Keratinocyte (primary cell): Measurements from ENCODE around the gene VAV2. TPM values are rescaled to one million over a fixed set of nuclear protein-coding genes. Genes with fewer than 3 reads are reported as not detected.

Experiments used
- DNase-seq: peaks from one replicate; pipeline ENCODE4 v3.0.0-alpha.2; 2011; ENCODE audit warnings: low read depth, missing footprints, low spot score
- FAIRE-seq: peaks from 2 replicates; lab custom pipeline; 2011; peaks lifted over from hg19 to GRCh38; lab: Jason Lieb, UNC
- H2AFZ ChIP-seq: 2 replicates; pipeline ENCODE4 v1.6.0; 2012; ENCODE audit warnings: low read length, control low read depth, inconsistent platforms; ENCODE audit not compliant: control insufficient read depth
- H3K27ac ChIP-seq: 2 replicates; pipeline ENCODE4 v1.5.1; 2011; ENCODE audit warnings: low read length; ENCODE audit not compliant: control insufficient read depth, insufficient read depth
- H3K27me3 ChIP-seq: 3 replicates; pipeline ENCODE4 v1.6.0; 2011; ENCODE audit warnings: low read length; ENCODE audit not compliant: control insufficient read depth, insufficient read depth; ENCODE audit errors: extremely low read depth
- H3K36me3 ChIP-seq, 2 experiments: 2 replicates in 1 of 2; 3 replicates in 1 of 2; pipeline ENCODE4 v1.5.1; 2011; ENCODE audit warnings: low read length in 2 of 2, mild to moderate bottlenecking in 1 of 2; ENCODE audit not compliant: control insufficient read depth in 2 of 2, insufficient read depth in 2 of 2; ENCODE audit errors: extremely low read depth in 1 of 2
- H3K4me1 ChIP-seq: 3 replicates; pipeline ENCODE4 v1.5.1; 2011; ENCODE audit warnings: low read length; ENCODE audit not compliant: control insufficient read depth, insufficient read depth; ENCODE audit errors: extremely low read depth
- H3K4me2 ChIP-seq: 3 replicates; pipeline ENCODE4 v1.6.0; 2011; ENCODE audit warnings: low read depth, low read length; ENCODE audit not compliant: control insufficient read depth, insufficient read depth; ENCODE audit errors: extremely low read depth
- H3K4me3 ChIP-seq, 3 experiments: fragments of 200-600 bp in 1 of 3; sonication (generic) in 1 of 3; 2 replicates in 2 of 3; 3 replicates in 1 of 3; pipeline ENCODE4 v1.5.1; 2011 to 2016; ENCODE audit warnings: low read length in 3 of 3, mild to moderate bottlenecking in 3 of 3, control low read depth in 2 of 3, inconsistent platforms in 1 of 3, low read depth in 1 of 3, mixed read lengths in 1 of 3, mixed run types in 1 of 3, moderate library complexity in 1 of 3; ENCODE audit not compliant: control insufficient read depth in 2 of 3, insufficient read depth in 2 of 3; ENCODE audit errors: extremely low read depth in 1 of 3
- H3K79me2 ChIP-seq: 2 replicates; pipeline ENCODE4 v1.6.0; 2012; ENCODE audit warnings: low read length; ENCODE audit not compliant: control insufficient read depth, insufficient read depth
- H3K9ac ChIP-seq: 3 replicates; pipeline ENCODE4 v1.6.0; 2011; ENCODE audit warnings: low read length; ENCODE audit not compliant: control insufficient read depth, insufficient read depth; ENCODE audit errors: extremely low read depth
- H3K9me1 ChIP-seq: 3 replicates; pipeline ENCODE4 v1.6.0; 2011; ENCODE audit warnings: low read length; ENCODE audit not compliant: control insufficient read depth, insufficient read depth; ENCODE audit errors: extremely low read depth
- H3K9me3 ChIP-seq: 2 replicates; pipeline ENCODE4 v1.5.1; 2012; ENCODE audit warnings: low read depth, low read length; ENCODE audit not compliant: control insufficient read depth
- H4K20me1 ChIP-seq: 3 replicates; pipeline ENCODE4 v1.6.0; 2011; ENCODE audit warnings: low read length; ENCODE audit not compliant: control insufficient read depth, insufficient read depth; ENCODE audit errors: extremely low read depth
- EZH2 ChIP-seq: IDR thresholded peaks from one replicate; pipeline ENCODE4 v1.6.1; 2012; ENCODE audit warnings: inconsistent platforms, mild to moderate bottlenecking, low read length, moderate library complexity
- dilution Hi-C: fragments of 300-500 bp; cut with MboI; formaldehyde crosslinking; loops from one replicate; pipeline ENCODE4 v1.7.0; 2020; ENCODE audit warnings: low sequenced_read_pairs; ENCODE audit not compliant: extremely low pct_ligation_motif_present
- polyA plus RNA-seq, 5 experiments: library from polyadenylated mRNA; depleted of rRNA in 3 of 5; stranded (reverse) in 3 of 5; stranded (forward) in 1 of 5; unstranded in 1 of 5; fragments of >200 nt; gene quantifications; 1 replicate in 1 of 5; 2 replicates in 3 of 5; 3 replicates in 1 of 5; pipeline versions ENCODE4 v1.2.1 to v1.2.3, GENCODE V29; 2011 to 2012; ENCODE audit warnings: missing spikeins in 2 of 5, low read depth in 1 of 5, low replicate concordance in 1 of 5
- TF ChIP-seq, protein P1 (sequence below), 3 experiments: IDR thresholded peaks in 1 of 3; conservative IDR thresholded peaks in 1 of 3; optimal IDR thresholded peaks in 1 of 3; 2 replicates in 2 of 3; 3 replicates in 1 of 3; pipeline versions ENCODE3 to v1.5.1; 2011; ENCODE audit warnings: low read length in 3 of 3, mild to moderate bottlenecking in 3 of 3, moderate library complexity in 2 of 3, control low read depth in 1 of 3, inconsistent platforms in 1 of 3; ENCODE audit not compliant: insufficient read depth in 2 of 3; ENCODE audit errors: extremely low read depth in 1 of 3

VAV2 gene
- polyA plus RNA-seq, 1 donor (not counting 4 experiments of a cell fraction or from before 2014, with no cell fraction given): 16.4 TPM

DNA sequence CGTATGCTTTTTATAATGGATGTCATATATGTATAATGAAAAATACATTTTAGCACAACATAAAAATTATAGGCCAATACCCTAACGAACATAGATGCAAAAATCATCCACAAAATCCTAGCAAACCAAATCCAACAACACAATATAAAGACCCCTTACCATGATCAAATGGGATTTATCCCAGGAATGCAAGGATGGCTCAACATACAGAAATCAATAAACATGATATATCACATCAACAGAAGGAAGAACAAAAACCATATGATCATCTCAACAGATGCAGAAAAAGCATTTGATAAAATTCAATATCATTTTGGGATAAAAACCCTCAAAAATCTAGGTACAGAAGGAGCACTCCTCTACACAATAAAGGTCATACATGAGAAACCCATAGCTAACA is 27.7 kb downstream of the VAV2 start:
- TF ChIP-seq, protein P1, sequence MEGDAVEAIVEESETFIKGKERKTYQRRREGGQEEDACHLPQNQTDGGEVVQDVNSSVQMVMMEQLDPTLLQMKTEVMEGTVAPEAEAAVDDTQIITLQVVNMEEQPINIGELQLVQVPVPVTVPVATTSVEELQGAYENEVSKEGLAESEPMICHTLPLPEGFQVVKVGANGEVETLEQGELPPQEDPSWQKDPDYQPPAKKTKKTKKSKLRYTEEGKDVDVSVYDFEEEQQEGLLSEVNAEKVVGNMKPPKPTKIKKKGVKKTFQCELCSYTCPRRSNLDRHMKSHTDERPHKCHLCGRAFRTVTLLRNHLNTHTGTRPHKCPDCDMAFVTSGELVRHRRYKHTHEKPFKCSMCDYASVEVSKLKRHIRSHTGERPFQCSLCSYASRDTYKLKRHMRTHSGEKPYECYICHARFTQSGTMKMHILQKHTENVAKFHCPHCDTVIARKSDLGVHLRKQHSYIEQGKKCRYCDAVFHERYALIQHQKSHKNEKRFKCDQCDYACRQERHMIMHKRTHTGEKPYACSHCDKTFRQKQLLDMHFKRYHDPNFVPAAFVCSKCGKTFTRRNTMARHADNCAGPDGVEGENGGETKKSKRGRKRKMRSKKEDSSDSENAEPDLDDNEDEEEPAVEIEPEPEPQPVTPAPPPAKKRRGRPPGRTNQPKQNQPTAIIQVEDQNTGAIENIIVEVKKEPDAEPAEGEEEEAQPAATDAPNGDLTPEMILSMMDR (optimal IDR thresholded peaks at IDR 0.05 in 1 of 3, IDR thresholded peaks at IDR 0.05 in 1 of 3, conservative IDR thresholded peaks at IDR 0.05 in 1 of 3; ENCODE audit: extremely low read depth in 1 of 3, insufficient read depth in 2 of 3, low read length in 3 of 3): no peak
- no peak for TF ChIP-seq EZH2
- no peak overlapping the region for H2AFZ ChIP-seq
- H3K9ac ChIP-seq: no peak overlapping the region
- H3K27me3 ChIP-seq: no peaks in the 10 kb centered on the region
- peaks cover 0 to 1% of the 10 kb centered on the region in 2 experiments for H3K36me3 ChIP-seq
- peaks cover 36% of the 10 kb centered on the region for H3K4me1 ChIP-seq
- dilution Hi-C loops: no loop called here
- H3K9me3 ChIP-seq: no peaks in the 10 kb centered on the region
- H3K27ac ChIP-seq: no peak overlapping the region
- peaks cover 87% of the 10 kb centered on the region for H3K79me2 ChIP-seq
- no peak overlapping the region for H3K4me2 ChIP-seq
- no peak for DNase-seq
- H3K9me1 ChIP-seq: peaks cover 13% of the 10 kb centered on the region
- no peak overlapping the region for H3K4me3 ChIP-seq
- H4K20me1 ChIP-seq: peaks cover 57% of the 10 kb centered on the region
- FAIRE-seq: no peak

DNA sequence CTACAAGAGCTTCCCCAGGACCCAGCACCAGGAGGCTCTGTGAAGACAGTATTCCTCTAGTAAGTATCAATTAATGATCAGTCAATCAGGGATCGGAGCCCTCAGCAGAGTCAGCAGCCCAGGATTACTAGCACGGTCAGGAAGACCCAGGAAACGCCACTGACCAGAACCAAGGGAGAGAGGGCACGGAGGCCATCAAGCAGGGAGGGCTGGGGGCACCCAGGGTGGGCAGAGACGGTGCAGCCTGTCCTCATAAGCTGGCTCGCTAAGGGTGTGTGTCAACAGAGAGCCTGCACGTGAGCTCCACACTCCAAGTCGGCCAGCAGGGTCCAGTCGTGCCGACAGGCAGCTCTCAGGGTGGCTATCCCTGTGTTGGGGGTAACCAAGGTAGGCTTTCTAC is 29.0 kb downstream of the VAV2 start:
- H3K27ac ChIP-seq: no peak overlapping the region
- no peak for FAIRE-seq
- dilution Hi-C loops: no loop called here
- TF ChIP-seq, protein P1 (optimal IDR thresholded peaks at IDR 0.05 in 1 of 3, IDR thresholded peaks at IDR 0.05 in 1 of 3, conservative IDR thresholded peaks at IDR 0.05 in 1 of 3; ENCODE audit: extremely low read depth in 1 of 3, insufficient read depth in 2 of 3, low read length in 3 of 3): no peak
- no peak for TF ChIP-seq EZH2
- peaks cover 50% of the 10 kb centered on the region for H4K20me1 ChIP-seq
- H3K79me2 ChIP-seq: peaks cover 84% of the 10 kb centered on the region
- no peaks in the 10 kb centered on the region for H3K27me3 ChIP-seq
- H3K4me1 ChIP-seq: peaks cover 35% of the 10 kb centered on the region
- H2AFZ ChIP-seq: no peak overlapping the region
- no peak for DNase-seq
- no peaks in the 10 kb centered on the region for H3K9me3 ChIP-seq
- no peak overlapping the region for H3K4me2 ChIP-seq
- H3K9ac ChIP-seq: no peak overlapping the region
- peaks cover 12% of the 10 kb centered on the region for H3K9me1 ChIP-seq
- H3K36me3 ChIP-seq: peaks cover 0 to 4% of the 10 kb centered on the region in 2 experiments
- no peak overlapping the region for H3K4me3 ChIP-seq
